K562 (cell line): ENCODE results near the gene MTMR10. TPM values are rescaled to one million over a fixed set of nuclear protein-coding genes. Genes with fewer than 3 reads are reported as not detected.

ENCODE experiments used
- ASH1L ChIP-seq: fragments of 450-650 bp; IDR thresholded peaks from 2 replicates; pipeline ENCODE4 v1.6.1; 2018; ENCODE audit warnings: borderline replicate concordance, mild to moderate bottlenecking, low read depth; ENCODE audit not compliant: partially characterized antibody
- EP400 ChIP-seq: fragments of 450-650 bp; IDR thresholded peaks from 2 replicates; pipeline ENCODE4 v1.6.1; 2017; ENCODE audit warnings: antibody characterized with exemption, mild to moderate bottlenecking, moderate library complexity
- GMEB1 ChIP-seq: fragments of 250-450 bp; sonication (Bioruptor Pico); IDR thresholded peaks from 2 replicates; pipeline ENCODE4 v1.4.0; 2020; ENCODE audit warnings: mild to moderate bottlenecking
- GTF2E2 ChIP-seq: fragments of 200-800 bp; sonication (Bioruptor generic); IDR thresholded peaks from 2 replicates; pipeline ENCODE4 v1.6.1; 2016; ENCODE audit warnings: missing genetic modification characterization, missing compliant biosample characterization
- HMGN3 ChIP-seq: IDR thresholded peaks from 2 replicates; pipeline ENCODE4 v1.6.1; 2011; ENCODE audit warnings: borderline replicate concordance, low read depth, mild to moderate bottlenecking, mixed read lengths, low read length; ENCODE audit not compliant: insufficient read length; ENCODE audit errors: extremely low read depth
- HNRNPL ChIP-seq: fragments of 200-400 bp; formaldehyde crosslinking; IDR thresholded peaks from 2 replicates; pipeline ENCODE4 v1.6.1; 2017; ENCODE audit warnings: low read depth, mild to moderate bottlenecking, low read length
- ZNF589 ChIP-seq: fragments of 200-800 bp; sonication (Bioruptor generic); IDR thresholded peaks from 2 replicates; pipeline ENCODE4 v1.6.1; 2016; ENCODE audit warnings: low read depth, missing genetic modification characterization, missing compliant biosample characterization
- ZNF668 ChIP-seq: fragments of 250-450 bp; sonication (Bioruptor Pico); IDR thresholded peaks from 2 replicates; pipeline ENCODE4 v1.8.0; 2022; ENCODE audit warnings: mild to moderate bottlenecking, inconsistent platforms
- polyA plus RNA-seq, 8 experiments: library from polyadenylated mRNA; depleted of rRNA in 4 of 8; stranded (reverse) in 5 of 8; unstranded in 3 of 8; fragments of >200 nt; fragmentation: Nextera tagmentation in 2 of 8; fragmentation: Illumina TruSeq in 1 of 8; extraction: Ambion mirVana in 2 of 8; extraction: Trizol in 1 of 8; gene quantifications; 2 replicates each; pipeline versions ENCODE4 v1.2.1 to v1.2.3, GENCODE V29; 2011 to 2014; ENCODE audit warnings: inconsistent platforms in 1 of 8, missing spikeins in 1 of 8
- total RNA-seq, 7 experiments: library from RNA; depleted of rRNA in 6 of 7; stranded (reverse); fragments of >200 nt in 6 of 7; fragmentation: Illumina TruSeq in 2 of 7; extraction: Trizol in 2 of 7; gene quantifications; 2 replicates each; pipeline versions ENCODE4 v1.2.1 to v1.2.3, GENCODE V29; 2011 to 2021; ENCODE audit warnings: low replicate concordance in 1 of 7

Gene MTMR10
- total and polyA plus RNA-seq, 9 of the 15 experiments (the other 6 are each of a cell fraction or from before 2014, with no cell fraction given) = 1.6 to 6.8 (median 4.8) TPM

DNA sequence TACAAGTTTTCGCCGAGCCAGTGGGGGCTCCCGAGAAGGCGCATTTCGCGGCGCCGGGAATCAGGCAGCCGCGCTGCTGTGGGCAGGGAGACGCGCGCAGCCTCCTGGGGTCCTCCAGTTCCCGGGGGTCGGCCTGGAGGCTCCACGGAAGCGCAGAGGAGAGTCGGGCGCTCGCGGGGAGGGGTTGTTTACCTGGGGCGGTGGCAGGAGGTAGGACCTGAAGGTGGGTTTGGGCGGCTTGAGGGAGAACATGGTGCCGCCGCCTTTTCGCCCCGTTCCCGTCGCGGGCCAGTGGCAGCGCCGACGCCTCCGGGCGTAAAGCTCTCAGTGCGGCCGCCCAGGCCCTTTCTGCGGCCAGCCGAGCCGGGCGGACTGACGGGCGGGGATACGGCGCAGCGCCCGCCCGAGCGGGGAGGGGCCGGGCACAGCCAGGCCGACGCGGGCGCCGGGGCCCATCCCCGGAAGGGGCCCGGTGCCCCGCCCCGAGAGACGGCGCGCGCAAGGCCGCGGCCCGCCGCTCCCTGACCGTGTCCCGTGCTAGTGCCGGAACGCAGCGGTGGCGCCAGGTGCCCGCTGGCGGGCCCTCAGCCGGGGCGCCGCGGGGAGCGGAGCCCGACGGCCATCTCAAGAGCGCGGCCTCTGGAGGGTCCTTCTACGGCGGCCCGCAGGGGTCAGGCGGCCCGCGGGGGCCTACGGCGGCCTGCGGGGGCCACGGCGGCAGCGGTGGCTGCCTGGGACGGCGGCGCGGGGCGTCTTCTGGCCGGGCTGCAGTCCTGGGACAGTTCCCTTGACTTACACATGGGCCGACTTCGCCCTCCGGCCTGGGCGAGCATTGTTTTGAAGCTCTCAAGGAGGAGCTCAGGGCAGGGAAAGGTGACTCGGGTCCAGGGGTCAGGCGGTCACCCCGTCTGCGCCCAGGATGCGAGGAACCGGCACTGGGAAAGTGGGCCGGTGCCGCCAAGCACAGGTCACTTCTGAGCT lies at the start of gene MTMR10 (continued):
- no peak for TF ChIP-seq ASH1L
- TF ChIP-seq GMEB1 (CRISPR knock-in tag) = peak; percentile 62
- peak; percentile 29; the same call in 1 of the 2 replicates for TF ChIP-seq EP400
- TF ChIP-seq HMGN3 = peak; percentile 87
- no peak for TF ChIP-seq ZNF589 (CRISPR knock-in tag)
- no peak for TF ChIP-seq ZNF668 (CRISPR knock-in tag)
- 0 out of 2 replicates have a peak, but pooled peaks have one; percentile 12 for TF ChIP-seq GTF2E2 (tag)
- TF ChIP-seq HNRNPL = peak; percentile 82; the same call in 1 of the 2 replicates
